GM18511 (cell line): ENCODE measurements around the gene MYRF.

Source experiments
- ATAC-seq: cut with Tn5 transposase; IDR thresholded peaks from one replicate; pipeline ENCODE4 v1.9.1; 2021; ENCODE audit warnings: mild to moderate bottlenecking, moderate library complexity; ENCODE audit not compliant: unreplicated experiment

MYRF gene

GRCh38 chr11:61814958-61815789 lies 62.7 kb downstream of the MYRF start:
- peak; percentile 54 for ATAC-seq

DNA sequence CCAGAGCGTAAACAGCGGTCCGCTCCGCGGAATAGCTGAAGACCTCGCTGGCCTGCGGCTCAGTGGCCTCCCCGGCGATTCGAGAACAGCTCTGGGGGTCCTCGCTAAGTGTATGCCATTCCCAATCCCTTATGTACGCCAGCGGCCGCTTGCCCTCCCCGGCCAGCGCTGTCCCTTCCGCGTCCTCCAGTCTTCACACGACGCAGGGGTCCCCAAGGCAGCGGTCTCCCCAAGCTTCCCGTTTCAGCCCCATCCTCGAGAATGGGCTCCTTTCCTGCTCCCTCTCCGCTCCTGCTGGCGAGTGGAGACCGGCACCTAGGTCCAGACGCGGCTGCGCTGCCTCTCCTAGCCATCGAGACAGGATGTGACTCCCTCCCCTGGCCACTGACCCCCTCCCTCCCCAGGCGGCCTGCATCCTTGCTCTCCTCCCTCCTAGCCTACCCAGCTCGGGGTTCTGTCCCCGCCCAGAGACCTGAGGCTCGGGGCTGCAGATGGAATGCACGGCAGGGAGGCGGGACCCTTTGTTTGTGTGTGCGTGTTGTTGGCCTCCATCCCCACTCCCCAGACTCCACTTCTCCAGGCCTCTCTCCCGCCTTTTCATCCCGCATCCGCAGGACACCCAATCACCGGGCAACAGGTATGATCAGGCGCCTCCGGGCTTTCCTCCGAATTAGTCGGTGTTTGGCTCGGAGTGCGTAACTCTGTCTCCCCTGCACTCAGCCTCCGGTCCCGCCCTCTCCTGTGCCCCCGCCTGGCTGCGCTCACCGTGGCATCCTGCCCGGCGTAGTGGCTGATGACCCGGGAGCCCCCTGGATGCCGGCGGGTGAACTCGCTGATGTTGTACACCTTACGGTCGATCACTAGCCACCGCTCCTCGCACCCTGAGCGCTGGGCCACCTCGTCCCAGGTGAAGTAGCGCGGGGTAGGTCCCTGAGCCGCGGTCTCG lies 63.6 kb downstream of the MYRF start:
- peak; percentile 44 for ATAC-seq

- ATAC-seq: peak; percentile 55
Measured at GRCh38 chr11:61816736-61817455, 64.5 kb downstream of the MYRF start, which contains the start of gene FADS1. TSS of gene FADS1 (minus strand) at chr11:61817003. CDS start at chr11:61816929, 74 bp downstream.

DNA sequence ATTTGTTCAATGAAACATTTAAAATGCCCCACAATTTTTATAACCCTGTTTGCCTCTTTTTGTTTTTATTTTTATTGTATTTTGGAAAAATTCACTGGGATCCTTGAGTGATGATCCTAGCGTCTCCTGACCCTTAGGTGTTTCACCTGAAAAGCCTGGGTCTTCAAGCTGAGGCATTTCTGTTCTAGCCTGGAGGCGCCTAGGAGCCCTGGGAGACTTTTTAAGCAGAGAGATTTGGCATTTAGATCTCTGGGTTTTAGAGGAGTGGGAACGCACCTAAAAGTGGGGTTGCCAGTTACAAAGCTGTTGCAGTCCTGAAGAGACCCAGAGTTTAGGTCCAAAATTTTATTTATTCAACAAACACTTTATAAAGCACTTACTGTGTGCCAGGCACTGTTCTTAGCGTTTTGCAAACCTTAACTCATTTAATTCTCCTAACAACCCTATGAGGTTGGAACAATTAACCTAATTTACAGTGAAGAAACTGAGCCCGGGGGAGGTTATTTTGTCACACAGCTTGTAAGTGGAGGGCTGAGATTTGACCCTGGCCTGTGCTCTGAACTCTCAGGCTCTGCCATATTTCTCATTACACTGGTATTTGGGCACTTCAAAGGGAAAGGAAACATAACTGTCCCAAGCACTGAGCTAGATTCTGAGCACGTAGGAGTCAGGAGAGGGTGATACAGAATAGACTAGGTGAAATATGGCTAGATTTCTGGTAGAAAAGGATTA lies 65.2 kb downstream of the MYRF start:
- no peak for ATAC-seq

GRCh38 chr11:61820174-61820573 lies 67.7 kb downstream of the MYRF start:
- no peak for ATAC-seq

DNA sequence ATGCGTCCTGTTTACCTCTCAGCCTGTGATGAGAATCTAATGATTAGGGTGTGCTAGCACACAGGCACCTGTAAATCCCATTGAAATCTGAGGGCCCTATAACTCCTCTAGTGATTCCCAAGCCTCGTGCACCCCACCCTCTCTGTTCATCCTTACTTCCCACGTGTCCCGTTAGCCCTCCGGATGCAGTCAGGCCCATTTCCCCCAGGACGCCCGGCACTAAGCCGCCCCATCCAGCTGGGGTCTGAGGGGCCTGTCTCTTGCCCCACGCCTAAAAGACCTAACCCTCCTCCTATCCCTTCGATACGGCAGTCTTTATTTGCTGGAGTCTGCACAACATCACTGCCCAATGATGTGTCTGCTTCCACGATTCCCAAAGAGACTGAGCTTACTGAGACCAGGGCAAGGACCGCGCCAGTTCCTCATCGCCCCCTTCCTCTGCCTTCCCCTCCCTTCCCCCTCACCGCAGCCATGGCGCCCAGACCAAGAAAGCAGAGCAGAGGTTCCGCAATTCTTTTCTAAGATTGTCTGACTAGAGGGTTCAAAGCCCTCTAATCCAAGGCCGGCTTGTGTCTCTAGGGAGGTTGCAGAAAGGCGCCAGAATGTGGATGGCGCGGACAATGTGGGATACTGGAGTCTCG lies 74.6 kb downstream of the MYRF start:
- ATAC-seq: peak; percentile 19

GRCh38 chr11:61827571-61828378 lies 75.3 kb downstream of the MYRF start, which contains the start of gene FADS2:
TSS of gene FADS2 (plus strand) at chr11:61828300. CDS start at chr11:61828391, 91 bp downstream.
- ATAC-seq: peak; percentile 82

DNA sequence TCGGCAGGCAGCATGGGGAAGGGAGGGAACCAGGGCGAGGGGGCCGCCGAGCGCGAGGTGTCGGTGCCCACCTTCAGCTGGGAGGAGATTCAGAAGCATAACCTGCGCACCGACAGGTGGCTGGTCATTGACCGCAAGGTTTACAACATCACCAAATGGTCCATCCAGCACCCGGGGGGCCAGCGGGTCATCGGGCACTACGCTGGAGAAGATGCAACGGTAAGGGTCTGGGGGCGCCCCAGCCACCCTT lies 75.9 kb downstream of the MYRF start:
- no peak for ATAC-seq

DNA sequence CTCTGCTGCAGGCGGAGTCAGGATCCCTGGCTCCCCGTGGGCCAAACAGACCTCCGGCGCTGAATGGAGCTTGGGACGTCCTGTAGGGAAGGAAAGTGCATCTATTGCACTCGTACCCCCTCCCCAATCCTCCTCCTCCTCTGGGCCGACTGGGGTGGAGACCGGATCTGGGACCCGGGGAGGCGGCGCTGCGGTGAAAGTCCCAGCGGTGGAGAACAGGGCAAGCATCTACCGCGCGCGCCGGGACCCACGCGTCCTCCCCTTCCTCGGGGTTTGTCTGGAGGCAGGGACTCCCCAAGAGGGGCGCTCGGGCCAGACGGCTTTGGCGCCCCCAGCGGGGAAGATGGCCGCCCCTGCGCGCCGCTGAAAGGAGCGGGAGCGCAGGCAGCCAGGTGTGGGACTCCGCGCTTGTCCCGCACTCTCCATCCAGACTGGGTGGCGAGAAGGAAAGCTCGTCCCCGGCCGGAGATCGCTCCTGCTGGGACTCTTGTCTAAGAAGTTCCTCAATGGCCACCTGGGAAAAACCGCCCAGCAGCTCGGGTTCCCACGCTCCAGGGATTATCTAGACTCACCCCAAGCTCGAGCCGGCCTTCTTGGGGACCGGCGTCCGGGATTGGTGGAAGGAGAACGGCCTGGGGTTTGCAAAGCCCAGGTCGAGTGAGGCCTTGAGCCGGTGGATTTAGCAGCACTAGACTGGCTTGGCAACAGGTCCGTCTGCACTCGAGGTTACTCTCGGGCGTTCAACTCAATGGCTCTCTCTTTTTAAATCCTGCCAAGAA lies 76.4 kb downstream of the MYRF start:
- peak; percentile 36 for ATAC-seq

DNA sequence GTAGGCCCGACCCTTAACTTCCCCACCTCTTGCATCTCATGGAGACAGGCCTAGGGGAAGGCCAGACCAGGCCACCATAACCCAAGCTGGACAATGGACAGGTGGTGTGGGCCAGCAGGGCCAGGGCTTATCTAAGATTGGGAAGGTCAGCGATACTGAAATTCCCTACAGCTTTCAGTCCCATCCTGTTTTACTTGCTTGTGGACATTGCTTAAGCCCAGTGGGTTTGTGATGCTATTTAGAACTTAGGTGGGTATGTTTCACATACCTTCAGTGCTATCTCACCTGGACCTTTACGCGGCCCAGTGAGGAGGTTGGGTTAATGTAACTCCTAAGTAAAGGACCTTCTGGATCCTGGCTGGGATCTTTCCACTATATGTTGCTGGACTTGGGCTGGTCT lies 77.4 kb downstream of the MYRF start:
- ATAC-seq: no peak

- no peak for ATAC-seq
Measured at GRCh38 chr11:61830237-61831105, 78.0 kb downstream of the MYRF start.

DNA sequence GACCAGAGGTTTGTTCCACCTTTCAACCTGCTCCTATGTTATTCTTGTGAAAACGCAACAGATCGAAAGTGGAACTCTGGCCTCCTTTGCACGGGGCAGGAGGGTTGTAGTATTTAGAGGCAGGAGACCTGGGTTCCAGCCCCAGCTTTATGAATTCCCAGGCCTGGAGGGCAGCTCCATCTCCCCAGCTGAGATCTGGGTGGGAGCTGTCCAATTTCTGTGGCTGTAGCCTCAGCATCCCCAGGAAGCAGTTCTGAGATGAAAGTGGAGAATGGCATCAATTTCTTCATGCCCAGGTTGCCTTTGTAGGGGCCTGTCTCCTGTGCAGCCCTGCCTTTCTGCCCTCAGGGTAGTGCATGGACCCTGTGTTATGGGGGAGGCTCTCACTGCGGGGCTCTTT lies 79.8 kb downstream of the MYRF start:
- no peak for ATAC-seq

DNA sequence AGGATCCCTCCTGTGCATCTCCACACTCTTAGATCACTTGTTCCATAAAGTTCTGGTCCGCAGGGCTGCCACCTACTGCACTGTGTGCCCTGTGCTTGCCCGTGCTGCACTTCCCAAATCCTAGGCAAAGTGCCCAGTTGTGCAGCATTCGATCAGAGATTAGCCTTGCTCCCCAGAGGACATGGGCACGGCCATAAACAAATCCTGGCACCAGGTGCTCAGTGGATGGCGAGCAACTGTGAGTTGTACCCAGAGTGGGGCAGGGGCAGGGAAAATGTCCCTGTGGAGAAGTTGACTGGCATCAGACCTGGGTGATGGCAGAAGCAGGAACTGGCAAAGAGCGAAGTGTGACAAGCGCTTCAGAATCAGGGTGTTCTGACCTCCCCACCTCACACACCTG lies 80.3 kb downstream of the MYRF start:
- no peak for ATAC-seq

- no peak for ATAC-seq
Measured at GRCh38 chr11:61833471-61833870, 81.0 kb downstream of the MYRF start.

DNA sequence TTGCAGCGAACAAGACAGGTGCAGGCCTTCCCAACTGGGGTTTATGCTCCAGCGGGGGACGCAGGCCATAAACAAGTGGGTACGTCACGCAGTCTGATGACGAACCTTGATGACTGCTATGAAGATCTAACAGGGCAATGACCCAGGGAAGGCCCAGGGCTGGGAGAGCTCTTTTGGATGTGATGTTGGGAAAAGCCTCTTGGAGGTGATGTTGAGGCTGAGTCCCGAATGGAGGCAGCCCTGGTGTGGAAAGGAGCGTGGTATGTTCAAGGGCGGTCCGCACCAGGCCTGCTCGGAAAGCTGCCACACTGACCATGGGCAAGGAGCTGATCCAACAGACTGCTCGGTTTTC lies 81.5 kb downstream of the MYRF start:
- ATAC-seq: no peak

DNA sequence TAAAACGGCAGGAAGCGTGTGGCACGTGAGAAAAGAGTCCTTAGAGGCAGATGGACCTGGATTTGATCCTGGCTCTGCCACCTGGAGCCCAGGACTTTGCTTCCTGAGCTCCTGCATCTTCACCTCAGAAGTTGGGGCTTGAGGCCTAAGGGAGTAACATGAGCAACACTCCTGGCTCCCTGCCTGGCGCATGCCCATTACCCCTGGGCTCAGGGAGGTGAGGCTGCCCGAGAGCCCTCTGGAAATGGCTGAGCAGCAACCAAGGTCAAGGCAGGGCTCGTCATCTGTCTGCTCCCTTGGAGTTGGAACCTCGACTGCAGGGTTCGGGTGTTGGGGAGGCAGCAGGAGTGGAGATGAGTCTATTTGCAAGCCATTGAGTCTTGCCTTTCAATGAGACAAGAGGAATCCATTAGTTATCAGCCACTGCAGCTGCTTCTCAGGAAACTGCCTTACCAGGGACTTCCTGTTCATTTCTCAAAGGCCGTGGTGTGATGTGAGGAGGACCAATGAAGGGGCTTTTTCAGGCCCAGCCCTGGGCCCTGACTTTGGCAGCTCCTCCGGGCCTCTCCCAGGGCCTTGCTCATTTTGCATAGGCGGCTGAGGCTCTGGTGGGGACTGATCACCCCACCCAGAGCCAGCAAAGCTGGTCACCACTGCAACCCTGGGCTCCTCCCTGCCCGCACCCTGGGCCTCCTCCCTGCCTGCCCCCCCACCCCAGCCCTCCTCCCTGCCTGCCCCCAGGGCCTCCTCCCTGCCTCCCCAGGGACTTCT lies 82.0 kb downstream of the MYRF start:
- ATAC-seq: peak; percentile 95

- ATAC-seq: no peak
Measured at GRCh38 chr11:61836193-61836592, 83.8 kb downstream of the MYRF start.
